Inferior parietal cortex (tissue), 1 donor: Measurements from ENCODE around the gene PVR.
"Not testable (repeated sequence)": the region's sequence is repeated elsewhere in the genome, so short reads cannot be mapped to it uniquely, and the experiment has no call there.

ENCODE experiments used
- DNase-seq: peaks from one replicate; pipeline ENCODE4 v3.0.0-alpha.2; 2016; ENCODE audit errors: extremely low spot score

The PVR gene

GRCh38 chr19:44645407-44646048 lies 1.8 kb downstream of the PVR start:
- DNase-seq: no peak

GRCh38 chr19:44646049-44646416 lies 2.3 kb downstream of the PVR start:
- no peak for DNase-seq

- DNase-seq: no peak
Measured at GRCh38 chr19:44647144-44647543, 3.4 kb downstream of the PVR start.

GRCh38 chr19:44648631-44649251 lies 5.0 kb downstream of the PVR start:
- no peak for DNase-seq

GRCh38 chr19:44649578-44650145 lies 6.0 kb downstream of the PVR start:
- no peak for DNase-seq

- no peak for DNase-seq
Measured at GRCh38 chr19:44653343-44653742, 9.6 kb downstream of the PVR start.

GRCh38 chr19:44653977-44654774 lies 10.5 kb downstream of the PVR start:
- DNase-seq: no peak

GRCh38 chr19:44657211-44657921 lies 13.7 kb downstream of the PVR start:
- peak; percentile 51 for DNase-seq

GRCh38 chr19:44658069-44658733 lies 14.5 kb downstream of the PVR start:
- no peak for DNase-seq

GRCh38 chr19:44660081-44660480 lies 16.4 kb downstream of the PVR start:
- no peak for DNase-seq

GRCh38 chr19:44661205-44661604 lies 17.5 kb downstream of the PVR start:
- no peak for DNase-seq

GRCh38 chr19:44661904-44662303 lies 18.2 kb downstream of the PVR start:
- no peak for DNase-seq

GRCh38 chr19:44662691-44663385 lies 19.1 kb downstream of the PVR start:
- DNase-seq: no peak

- DNase-seq: no peak
Measured at GRCh38 chr19:44663996-44664395, 20.3 kb downstream of the PVR start.

GRCh38 chr19:44664976-44665375 lies 21.3 kb downstream of the PVR start:
- DNase-seq: no peak

GRCh38 chr19:44666852-44667556 lies 23.3 kb downstream of the PVR start:
- DNase-seq: no peak

GRCh38 chr19:44668985-44669764 lies 25.5 kb downstream of the PVR start:
- no peak for DNase-seq

GRCh38 chr19:44670027-44670426 lies 26.3 kb downstream of the PVR start:
- DNase-seq: not testable (repeated sequence)

GRCh38 chr19:44671400-44671799 lies 27.7 kb downstream of the PVR start, which contains the start of gene CEACAM19:
Gene CEACAM19, plus strand, starts transcription at chr19:44671482. Its CDS starts 450 bp downstream, at chr19:44671932.
- DNase-seq: no peak
